Measurements from ENCODE around the gene C18orf63. TPM values are rescaled to one million over a fixed set of nuclear protein-coding genes. Genes with fewer than 3 reads are reported as not detected.

Gene C18orf63
- total RNA-seq, 3 donors from 2014 or later: 0.16 TPM; not detected in 2

GRCh38 chr18:74278058-74278457, 37.6 kb upstream of the C18orf63 start:
- Histone ChIP-seq H3K27me3 (no peaks in the 10 kb centered on the region), H3K9me3 (no peaks in the 10 kb centered on the region), H3K4me1 (peaks cover 10 to 22% of the 10 kb centered on the region in 2 donors), H3K27ac (peak overlapping the region; percentile 48 to 77), H3K36me3 (no peaks in the 10 kb centered on the region), H3K4me3 (no peak overlapping the region)
- no peak for DNase-seq (ENCODE audit: low spot score in 2 of 2)
- intact Hi-C loops (cut with DNase I; ENCODE audit: low total_unique reads): no loop called here
- TF ChIP-seq POLR2AphosphoS5 (IDR thresholded peaks at IDR 0.05) (no peak), POLR2A (IDR thresholded peaks at IDR 0.05) (no peak), CTCF (IDR thresholded peaks at IDR 0.05) (no peak)

DNA sequence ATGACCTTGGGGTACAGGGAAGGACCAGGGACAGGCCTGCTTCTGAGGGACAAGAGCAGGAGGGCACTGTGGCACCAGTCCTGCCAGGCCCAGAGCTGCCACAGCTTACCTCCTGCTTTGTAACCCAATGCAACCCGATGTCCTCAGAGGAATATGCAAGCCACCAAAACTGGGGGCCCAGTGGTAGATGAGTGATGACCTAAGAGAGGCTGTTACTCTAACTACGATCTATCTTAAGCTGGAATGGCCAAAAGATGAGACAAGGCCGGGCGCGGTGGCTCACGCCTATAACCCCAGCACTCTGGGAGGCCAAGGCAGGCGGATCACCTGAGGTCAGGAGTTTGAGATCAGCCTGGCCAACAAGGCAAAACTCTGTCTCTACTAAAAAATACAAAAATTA, 36.7 kb upstream of the C18orf63 start:
- DNase-seq (ENCODE audit: low spot score in 2 of 2): no peak
- Histone ChIP-seq H3K4me1 (peaks cover 10 to 28% of the 10 kb centered on the region in 2 donors), H3K27me3 (no peaks in the 10 kb centered on the region), H3K27ac (peak overlapping the region in 1 of 2 donors; percentile 77), H3K9me3 (no peaks in the 10 kb centered on the region), H3K36me3 (no peaks in the 10 kb centered on the region), H3K4me3 (no peak overlapping the region)
- TF ChIP-seq POLR2A (IDR thresholded peaks at IDR 0.05): no peak
- TF ChIP-seq POLR2AphosphoS5 (IDR thresholded peaks at IDR 0.05): no peak
- no peak for TF ChIP-seq CTCF (IDR thresholded peaks at IDR 0.05)
- intact Hi-C loops (cut with DNase I; ENCODE audit: low total_unique reads): no loop called here

- DNase-seq (ENCODE audit: low spot score in 2 of 2): no peak
- Histone ChIP-seq H3K27me3 (no peaks in the 10 kb centered on the region), H3K9me3 (no peaks in the 10 kb centered on the region), H3K4me1 (peaks cover 10 to 38% of the 10 kb centered on the region in 2 donors), H3K36me3 (no peaks in the 10 kb centered on the region), H3K27ac (peak overlapping the region; percentile 66 to 79), H3K4me3 (no peak overlapping the region)
- TF ChIP-seq CTCF (IDR thresholded peaks at IDR 0.05): no peak
- no peak for TF ChIP-seq POLR2AphosphoS5 (IDR thresholded peaks at IDR 0.05)
- no peak for TF ChIP-seq POLR2A (IDR thresholded peaks at IDR 0.05)
- intact Hi-C loops (cut with DNase I; ENCODE audit: low total_unique reads): no loop called here
These were observed 34.3 kb upstream of the C18orf63 start for GRCh38 chr18:74281011-74281979.

DNA sequence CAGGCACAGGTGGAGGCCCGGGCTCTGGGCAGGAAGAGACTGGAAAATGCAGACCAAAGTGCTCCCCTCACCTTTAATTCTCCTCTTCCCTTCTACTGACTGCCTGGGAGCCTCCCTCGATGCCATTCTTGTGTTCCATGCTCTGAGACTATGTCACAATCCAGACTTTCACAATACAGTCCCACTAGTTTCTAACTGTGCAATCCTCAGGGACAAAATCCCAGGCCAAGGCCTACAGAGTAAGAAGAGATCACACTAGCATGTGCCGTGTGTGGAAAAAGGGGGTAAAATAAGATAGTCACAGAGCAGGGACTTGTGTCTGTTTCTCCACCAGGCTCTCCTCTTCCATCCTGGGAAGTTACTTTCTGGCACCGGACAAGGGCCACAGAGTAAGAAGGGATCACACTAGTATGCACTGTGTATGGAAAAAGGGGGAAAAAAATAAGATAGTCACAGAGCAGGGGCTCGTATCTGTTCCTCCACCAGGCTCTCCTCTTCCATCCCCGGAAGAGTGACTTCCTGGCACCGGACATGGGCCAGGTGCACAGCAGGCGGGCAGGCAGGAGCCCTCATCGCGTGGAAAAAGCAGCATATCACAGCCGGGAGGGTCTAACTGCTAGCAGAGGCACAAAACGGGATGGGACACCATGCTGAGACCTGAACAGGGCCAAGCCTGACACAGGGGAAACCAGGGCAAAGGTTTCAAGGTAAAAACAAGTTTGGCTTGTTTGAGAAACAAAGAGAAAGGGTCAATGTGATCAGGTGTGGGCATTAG, 33.5 kb upstream of the C18orf63 start:
- Histone ChIP-seq H3K36me3 (no peaks in the 10 kb centered on the region), H3K9me3 (no peaks in the 10 kb centered on the region), H3K4me1 (peaks cover 10 to 33% of the 10 kb centered on the region in 2 donors), H3K4me3 (no peak overlapping the region), H3K27me3 (no peaks in the 10 kb centered on the region), H3K27ac (peak overlapping the region; percentile 66 to 79)
- no peak for TF ChIP-seq POLR2AphosphoS5 (IDR thresholded peaks at IDR 0.05)
- no peak for TF ChIP-seq CTCF (IDR thresholded peaks at IDR 0.05)
- TF ChIP-seq POLR2A (IDR thresholded peaks at IDR 0.05): no peak
- DNase-seq (ENCODE audit: low spot score in 2 of 2): no peak
- intact Hi-C loops (cut with DNase I; ENCODE audit: low total_unique reads): no loop called here
